ENCODE data around the gene SIGLEC8.

Gene SIGLEC8

DNA sequence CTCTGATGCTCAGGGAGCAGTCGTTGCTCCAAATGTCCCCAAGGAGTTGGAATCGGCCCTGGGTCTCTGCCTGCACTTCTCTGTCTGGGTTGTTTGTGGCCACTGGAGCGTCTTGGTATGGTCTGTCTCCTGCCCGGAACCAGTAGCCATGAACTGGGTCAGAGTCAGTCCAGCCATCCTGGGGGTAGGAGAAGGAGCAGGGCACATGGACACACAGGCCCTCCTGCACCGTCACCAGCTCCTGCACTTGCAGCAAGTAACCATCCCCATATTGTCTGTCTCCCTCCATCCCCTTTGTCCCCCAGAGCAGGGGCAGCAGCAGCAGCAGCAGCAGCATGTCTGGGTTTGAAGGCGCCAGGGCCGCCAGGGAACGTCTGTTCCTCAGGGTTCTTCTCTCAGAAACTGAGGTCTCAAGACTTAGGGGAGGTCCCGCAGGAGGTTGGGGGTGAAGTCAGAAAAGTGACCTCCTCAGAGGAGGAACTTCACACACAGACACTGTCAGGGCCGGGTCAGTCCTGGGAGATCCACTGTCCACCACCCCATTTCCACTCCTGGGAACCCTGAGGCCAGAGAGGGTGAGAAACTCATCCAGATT is at the start of gene SIGLEC8:
SIGLEC8 (minus strand) TSS at position 404 of the 595 bp plus-strand sequence; CDS start at position 337, 67 bp downstream.
- DNase-seq (ENCODE audit: extremely low read depth, insufficient read length), result no peak
- H3K4me3 ChIP-seq (replicated peaks; ENCODE audit: low read depth, low read length), result no peak within 1 kb of the TSS
- no peaks in the 10 kb centered on the region for H3K36me3 ChIP-seq (ENCODE audit: control insufficient read depth, insufficient read depth, low read length)
- H3K27me3 ChIP-seq (replicated peaks; ENCODE audit: control insufficient read depth, insufficient read depth, low read length), result no peaks in the 10 kb centered on the region; the same call in none of the 2 replicates
- no peak for TF ChIP-seq CTCF (IDR thresholded peaks at IDR 0.05; ENCODE audit: insufficient read depth, low read length, poor library complexity, severe bottlenecking)

- no peak for TF ChIP-seq CTCF (IDR thresholded peaks at IDR 0.05; ENCODE audit: insufficient read depth, low read length, poor library complexity, severe bottlenecking)
- H3K4me3 ChIP-seq (replicated peaks; ENCODE audit: low read depth, low read length), result no peak overlapping the region
- H3K36me3 ChIP-seq (ENCODE audit: control insufficient read depth, insufficient read depth, low read length), result no peaks in the 10 kb centered on the region
- no peaks in the 10 kb centered on the region; the same call in 1 of the 2 replicates for H3K27me3 ChIP-seq (replicated peaks; ENCODE audit: control insufficient read depth, insufficient read depth, low read length)
- no peak for DNase-seq (ENCODE audit: extremely low read depth, insufficient read length)
These were observed 49.4 kb upstream of the SIGLEC8 start for GRCh38 chr19:51507640-51508058.

DNA sequence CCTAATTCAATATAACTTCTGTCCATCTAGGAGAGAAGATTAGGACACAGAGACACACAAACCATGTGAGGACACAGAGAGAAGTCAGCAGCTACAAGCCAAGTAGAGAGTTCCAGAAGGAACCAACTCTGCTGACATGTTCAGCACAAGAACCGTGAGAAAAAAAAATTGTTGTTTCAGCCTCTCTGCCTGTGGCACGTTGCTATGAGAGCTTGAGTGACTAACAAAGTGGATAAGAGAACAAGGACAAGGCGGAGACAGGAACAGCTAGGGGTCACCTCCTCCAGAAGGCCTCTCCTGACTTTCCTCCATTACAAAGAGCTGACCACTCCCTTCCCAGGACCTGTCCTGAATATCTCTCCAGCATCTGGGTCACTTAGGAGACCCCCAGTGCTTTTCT is 48.9 kb upstream of the SIGLEC8 start:
- no peak for TF ChIP-seq CTCF (IDR thresholded peaks at IDR 0.05; ENCODE audit: insufficient read depth, low read length, poor library complexity, severe bottlenecking)

GRCh38 chr19:51505904-51506303 is 47.6 kb upstream of the SIGLEC8 start:
- Histone ChIP-seq H3K4me3 (replicated peaks; ENCODE audit: low read depth, low read length) (no peak overlapping the region), H3K36me3 (ENCODE audit: control insufficient read depth, insufficient read depth, low read length) (no peaks in the 10 kb centered on the region), H3K27me3 (replicated peaks; ENCODE audit: control insufficient read depth, insufficient read depth, low read length) (no peaks in the 10 kb centered on the region; the same call in 1 of the 2 replicates)
- no peak for TF ChIP-seq CTCF (IDR thresholded peaks at IDR 0.05; ENCODE audit: insufficient read depth, low read length, poor library complexity, severe bottlenecking)
- no peak for DNase-seq (ENCODE audit: extremely low read depth, insufficient read length)

More for the DNA sequence above, 48.9 kb upstream of the SIGLEC8 start:
- DNase-seq (ENCODE audit: extremely low read depth, insufficient read length), result no peak
- Histone ChIP-seq H3K27me3 (replicated peaks; ENCODE audit: control insufficient read depth, insufficient read depth, low read length) (no peaks in the 10 kb centered on the region; the same call in 1 of the 2 replicates), H3K4me3 (replicated peaks; ENCODE audit: low read depth, low read length) (no peak overlapping the region), H3K36me3 (ENCODE audit: control insufficient read depth, insufficient read depth, low read length) (no peaks in the 10 kb centered on the region)

DNA sequence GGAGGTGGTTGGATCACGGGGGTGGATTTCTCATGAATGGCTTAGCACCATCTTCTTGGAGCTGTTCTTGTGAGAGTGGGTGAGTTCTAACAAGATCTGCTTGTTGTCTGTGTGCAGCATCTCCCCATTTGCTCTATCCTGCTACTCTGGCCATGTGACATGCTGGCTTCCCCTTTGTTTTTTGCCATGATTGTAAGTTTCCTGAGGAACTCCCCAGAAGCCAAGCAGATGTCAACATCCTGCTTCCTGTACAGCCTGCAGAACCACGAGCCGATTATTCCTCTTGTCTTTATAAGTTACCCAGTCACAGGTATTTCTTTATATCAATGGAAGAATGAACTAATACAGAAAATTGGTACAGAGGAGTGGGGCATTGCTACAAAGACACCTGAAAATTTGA is 45.6 kb upstream of the SIGLEC8 start:
- no peak for DNase-seq (ENCODE audit: extremely low read depth, insufficient read length)
- Histone ChIP-seq H3K27me3 (replicated peaks; ENCODE audit: control insufficient read depth, insufficient read depth, low read length) (no peaks in the 10 kb centered on the region; the same call in 1 of the 2 replicates), H3K4me3 (replicated peaks; ENCODE audit: low read depth, low read length) (no peak overlapping the region), H3K36me3 (ENCODE audit: control insufficient read depth, insufficient read depth, low read length) (no peaks in the 10 kb centered on the region)
- no peak for TF ChIP-seq CTCF (IDR thresholded peaks at IDR 0.05; ENCODE audit: insufficient read depth, low read length, poor library complexity, severe bottlenecking)
